GM21576 (cell line): ENCODE measurements around the gene COPB2.

ENCODE experiments used
- ATAC-seq: cut with Tn5 transposase; IDR thresholded peaks from one replicate; pipeline ENCODE4 v1.9.1; 2021; ENCODE audit warnings: mild to moderate bottlenecking, moderate library complexity; ENCODE audit not compliant: unreplicated experiment

COPB2 gene

DNA sequence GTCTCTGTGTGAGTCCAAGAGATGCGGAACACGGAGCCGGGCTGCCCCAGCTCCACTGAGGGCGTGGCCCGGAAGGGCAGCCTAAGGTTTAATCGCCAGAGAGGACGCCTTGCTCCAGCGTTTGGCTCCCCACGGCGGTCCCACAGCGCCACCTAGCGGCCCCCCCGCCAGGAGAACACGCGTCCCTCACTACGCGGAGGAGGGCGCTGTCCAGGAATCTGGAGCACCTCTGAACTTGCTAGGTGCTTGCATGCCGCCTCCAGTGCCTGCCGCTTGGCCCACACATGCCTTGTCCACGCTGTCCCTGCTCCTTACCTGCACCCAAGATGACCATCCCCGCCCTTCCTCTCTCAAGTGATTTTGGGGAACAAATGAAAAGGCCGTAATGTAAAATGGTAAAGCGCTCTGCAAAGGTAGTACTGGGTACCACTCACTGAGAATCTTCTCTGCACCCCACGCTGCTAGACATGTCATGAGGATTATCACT is 60.0 kb downstream of the COPB2 start:
- ATAC-seq = peak; percentile 96

DNA sequence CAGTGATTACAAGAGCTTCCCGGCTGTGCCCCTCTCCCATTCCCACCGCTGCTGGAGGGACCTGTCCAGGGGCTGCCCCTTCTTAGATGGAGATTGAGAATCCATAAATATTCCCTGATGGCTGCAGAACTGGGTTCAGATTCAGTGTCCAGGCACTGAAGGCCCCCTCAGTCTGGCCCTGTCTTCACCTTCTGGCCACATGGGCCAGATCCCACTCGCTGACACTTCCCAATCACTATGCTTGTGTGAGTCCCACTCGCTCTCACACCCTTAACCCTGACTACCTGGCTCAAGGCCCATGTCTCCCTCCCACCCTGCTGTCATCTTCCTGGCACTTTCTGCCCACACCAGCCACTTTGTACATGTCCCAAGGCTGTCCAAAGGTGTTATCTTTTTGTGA is 61.1 kb downstream of the COPB2 start:
- no peak for ATAC-seq

DNA sequence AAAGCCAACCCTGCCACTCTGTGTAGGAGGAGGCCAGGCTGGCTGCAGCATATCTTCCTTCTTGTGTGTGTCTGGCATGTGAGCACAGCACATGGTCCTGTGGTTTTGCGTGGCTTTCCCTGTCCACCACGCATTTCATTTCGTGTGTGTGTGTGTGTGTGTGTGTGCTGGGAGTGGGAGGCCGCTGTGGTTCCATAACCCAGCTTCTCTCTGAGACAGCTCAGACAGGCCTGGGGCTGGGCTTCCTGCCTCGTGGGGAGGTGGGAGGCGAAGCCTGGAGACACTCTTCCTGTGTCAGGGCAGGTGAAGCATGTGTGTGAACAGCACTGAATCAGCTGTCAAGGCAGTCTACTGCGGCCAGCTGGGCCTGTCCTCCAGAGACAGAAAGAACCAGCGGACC is 61.6 kb downstream of the COPB2 start:
- no peak for ATAC-seq

DNA sequence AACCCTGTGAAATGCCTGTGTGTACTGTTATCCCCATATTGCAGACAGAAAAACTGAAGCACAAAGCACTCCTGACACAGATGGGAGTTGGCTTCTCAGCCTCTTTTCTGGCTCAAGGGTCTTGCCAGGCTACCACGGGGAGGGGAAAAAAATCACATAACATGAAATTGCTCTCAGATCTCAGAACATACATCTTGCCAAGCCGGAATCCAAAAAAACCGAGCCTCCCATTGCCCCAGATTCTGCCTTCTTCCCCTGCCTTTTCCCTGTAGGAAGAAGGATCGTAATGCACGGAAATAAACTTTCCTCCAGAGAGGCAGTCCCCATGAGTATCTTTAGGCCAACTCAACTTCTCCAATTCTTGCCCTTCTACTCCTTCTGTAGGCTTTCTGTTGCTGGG is 62.2 kb downstream of the COPB2 start:
- no peak for ATAC-seq

DNA sequence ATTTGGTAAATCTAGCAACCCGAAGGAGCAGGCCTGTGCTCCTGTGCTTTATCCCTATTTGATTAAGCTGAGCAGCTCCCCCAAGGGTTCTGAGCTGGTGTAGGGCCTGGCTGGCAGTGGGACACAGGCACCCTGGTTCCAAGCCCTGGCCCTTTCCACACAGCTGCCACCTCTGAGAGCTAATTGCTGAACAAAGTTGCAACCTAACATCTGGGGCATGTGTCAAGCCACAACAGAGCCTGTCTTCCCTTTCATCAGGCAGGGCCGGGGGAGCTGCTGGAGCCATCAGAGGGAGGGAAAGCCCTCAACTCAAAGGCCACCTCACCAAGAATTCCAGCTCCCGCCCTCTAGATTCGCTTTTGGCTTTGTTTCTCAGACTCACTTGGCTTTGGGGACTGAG is 62.7 kb downstream of the COPB2 start:
- no peak for ATAC-seq

DNA sequence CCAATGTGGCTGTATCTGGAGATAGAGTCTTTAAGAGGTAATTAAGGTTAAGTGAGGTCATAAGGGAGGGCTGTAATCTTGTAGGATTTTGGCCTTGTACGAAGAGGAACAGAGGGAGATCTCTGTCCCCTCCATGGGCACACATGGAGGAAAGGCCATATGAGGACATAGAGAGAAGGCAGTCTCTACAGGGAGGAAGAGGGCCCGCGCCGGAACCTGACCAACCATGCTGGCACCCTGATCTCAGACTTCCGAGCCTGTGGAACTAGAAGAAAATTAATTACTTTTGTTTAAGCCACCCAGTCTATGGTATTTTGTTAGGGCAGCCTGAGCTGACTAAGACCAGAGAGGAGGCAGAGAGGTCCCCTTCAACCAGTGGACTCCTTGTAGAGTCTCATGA is 63.3 kb downstream of the COPB2 start:
- no peak for ATAC-seq

DNA sequence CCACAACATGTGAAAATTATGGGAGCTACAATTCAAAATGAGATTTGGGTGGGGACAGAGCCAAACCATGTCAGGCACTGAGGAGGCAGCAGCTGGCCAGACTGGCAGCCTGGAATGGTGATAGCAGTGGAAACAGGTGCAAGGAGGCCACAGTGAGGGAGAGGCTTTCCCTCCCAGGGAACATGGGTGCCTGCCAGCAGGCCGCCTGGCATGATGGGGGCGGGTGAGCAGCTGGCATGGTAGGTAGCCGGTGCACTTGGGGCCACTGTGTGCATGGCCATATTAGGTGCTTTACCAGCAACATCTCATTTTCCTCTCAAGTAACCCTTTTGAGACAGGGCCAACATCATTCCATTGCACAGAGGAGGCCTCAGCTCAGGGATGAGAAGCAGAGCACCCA is 63.9 kb downstream of the COPB2 start:
- ATAC-seq = no peak

DNA sequence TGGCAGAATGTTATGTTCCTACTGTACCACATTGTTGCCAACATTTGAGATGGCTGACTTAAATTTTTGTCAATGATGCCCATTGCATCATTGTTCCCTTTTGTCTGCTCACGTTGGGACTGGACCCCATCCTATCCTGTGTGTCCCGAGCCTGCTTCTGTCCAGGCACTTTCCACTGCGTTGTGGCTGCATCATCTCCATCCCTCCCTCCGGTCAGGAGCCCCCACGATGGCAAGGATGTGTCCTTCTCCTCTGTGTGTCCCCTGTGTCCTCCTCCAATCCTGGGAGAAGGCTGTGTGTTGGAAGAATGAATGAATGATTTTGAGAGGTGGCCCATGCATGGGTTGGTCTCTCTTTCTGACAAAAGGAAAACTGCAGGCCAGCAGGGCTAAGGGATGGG is 65.0 kb downstream of the COPB2 start:
- no peak for ATAC-seq

DNA sequence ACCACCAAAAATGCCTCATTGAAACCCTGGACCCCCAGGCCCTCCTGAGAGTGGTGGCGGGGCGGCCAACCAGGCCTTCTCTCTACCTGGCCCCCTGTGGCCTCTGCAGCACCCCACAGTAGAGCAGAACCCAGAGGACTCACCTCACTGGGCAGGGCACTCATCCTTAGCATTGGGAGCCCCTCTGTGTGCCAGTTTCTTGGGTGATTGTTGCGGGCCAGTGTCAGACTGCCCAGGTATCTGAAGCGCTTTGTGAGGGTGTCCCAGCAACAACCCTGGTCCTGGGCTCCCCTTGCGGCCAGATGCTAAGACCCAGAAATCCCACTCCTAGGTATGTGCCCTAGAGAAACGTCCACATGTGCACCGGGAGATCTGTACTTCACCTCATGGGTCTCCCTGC is 66.3 kb downstream of the COPB2 start:
- ATAC-seq = no peak

DNA sequence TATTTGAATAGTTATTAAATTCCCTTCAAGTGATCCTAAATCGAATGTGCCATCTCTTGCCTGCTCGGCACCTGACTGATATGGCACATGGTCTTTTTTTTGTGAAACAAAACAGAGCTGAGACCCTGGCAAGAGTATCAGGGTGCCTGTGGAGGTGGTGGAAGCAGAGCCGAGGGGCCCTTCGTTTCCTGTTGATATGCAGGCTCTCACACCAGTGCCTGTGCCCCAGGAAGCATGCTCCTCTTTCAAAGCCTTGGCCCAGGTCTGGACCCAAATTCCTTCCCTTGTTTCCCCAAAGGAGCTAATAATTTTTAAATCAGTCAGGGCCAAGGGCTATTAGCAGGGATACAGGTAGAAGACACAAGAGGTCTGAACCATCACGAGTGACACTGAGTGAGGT is 67.1 kb downstream of the COPB2 start:
- no peak for ATAC-seq

DNA sequence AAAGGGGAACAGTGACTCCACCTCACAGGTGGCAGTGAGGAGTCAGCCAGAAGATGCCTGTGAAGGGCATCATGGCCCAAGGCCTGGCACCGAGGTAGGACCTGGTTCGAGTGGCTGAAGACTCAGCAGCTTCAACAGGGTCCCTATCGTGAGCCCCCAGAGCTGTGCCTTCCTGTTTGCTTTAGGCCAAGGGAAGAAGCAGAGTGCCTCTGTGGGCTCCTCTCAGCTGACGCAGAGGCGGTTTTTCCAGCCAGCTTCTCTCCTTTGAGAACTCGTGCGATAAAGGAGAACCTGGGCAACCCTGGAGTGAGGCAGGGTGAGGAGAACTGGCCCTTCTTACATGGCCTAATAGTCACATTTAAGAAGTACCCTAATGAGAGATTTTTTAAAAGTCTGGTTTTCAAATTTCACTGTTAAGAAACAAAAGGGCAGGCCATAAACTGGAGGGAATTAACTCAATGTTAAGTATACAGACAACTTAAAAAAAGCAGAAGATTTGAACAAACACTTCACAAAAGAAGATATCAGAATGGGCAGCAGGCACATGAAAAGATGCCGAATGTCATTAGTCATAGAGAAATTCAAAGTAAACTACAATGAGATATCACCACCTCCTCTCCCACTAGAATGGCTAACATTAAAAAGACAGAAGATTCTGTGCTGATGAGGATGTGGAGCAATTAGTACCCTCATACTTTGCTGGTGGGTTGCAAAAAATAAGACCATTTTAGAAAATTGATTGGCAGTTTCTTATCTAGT is 68.7 kb downstream of the COPB2 start:
- no peak for ATAC-seq

DNA sequence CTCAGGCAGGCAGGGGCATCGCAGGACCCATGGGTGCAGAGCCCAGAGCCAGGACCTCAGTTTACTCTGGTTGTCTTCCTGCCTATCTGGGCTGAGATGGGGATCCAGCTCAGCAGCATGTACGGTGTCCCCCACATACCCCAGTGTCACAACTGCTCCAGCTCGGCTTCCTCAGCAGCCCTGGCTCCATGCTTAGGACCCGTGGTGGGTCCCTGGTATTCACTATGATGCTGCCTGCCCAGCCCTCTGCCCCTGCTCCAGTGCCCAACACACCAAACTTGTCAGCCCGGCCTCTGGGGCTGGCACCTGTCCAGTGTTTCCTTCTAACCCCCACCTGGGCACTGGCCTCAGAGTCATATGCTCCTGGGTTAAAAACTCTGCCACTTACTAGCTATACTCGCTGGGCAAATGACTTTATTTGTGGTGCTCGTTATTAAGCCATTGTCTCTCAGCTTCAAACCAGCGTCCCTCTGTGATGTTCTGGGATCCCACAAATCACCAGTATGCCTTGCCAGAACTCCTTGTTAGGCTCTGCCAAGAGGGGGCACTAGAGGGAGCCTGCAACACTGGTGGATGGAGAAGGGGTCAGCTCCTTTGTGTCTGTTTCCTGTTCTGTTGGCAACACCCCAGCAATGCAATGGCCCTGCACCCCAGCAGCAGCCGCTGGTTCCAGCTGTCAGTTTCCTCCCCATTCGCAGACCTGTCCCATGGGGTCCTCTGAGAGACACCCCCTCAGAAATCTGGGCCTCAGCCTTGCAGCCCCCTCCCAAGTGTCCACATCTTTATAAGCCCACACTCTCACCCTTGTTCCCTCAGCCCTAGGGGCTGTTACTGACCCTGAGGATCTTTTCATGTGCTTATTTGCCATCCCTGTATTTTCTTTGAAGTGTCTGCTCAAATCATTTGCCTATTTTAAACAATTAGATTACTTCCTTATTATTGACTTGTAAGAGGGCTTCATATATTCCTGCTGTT is 69.7 kb downstream of the COPB2 start:
- ATAC-seq = no peak

DNA sequence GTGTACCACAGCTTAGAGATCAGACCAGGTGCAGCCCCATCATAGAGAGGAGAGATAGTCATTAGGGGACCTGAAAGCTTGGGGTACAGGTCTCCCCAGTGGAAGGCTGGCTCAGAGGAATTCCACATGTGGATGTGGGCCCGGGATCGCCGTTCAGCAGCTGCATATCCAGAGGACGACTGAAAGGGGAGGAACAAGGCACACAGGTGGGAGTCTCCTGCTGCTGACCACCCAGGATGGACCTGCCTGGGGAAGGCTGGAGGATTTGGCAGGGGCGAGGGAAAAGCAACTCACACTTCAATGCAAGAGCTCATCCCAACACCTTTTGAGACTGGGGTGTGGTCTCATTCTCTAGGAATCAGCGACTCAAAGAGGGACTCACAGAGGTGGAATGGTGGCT is 70.6 kb downstream of the COPB2 start:
- no peak for ATAC-seq

DNA sequence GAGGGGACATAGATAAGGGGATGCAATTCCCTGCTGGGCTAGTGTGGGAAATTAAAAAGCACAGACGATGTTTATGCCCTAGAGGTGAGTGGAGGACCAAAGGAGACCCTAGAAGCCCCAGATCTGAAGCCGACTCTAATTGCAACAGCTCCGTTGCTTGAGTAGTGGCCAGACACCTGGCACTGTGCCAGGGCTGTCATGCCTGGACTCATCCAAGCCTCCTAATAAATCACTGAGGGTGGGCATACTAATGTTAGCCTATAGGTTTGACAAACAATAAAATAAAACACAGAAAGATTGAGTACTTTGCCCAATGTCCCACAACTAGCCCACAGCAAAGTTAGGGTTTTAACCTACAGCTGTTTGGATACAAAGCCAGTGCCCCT is 71.0 kb downstream of the COPB2 start:
- ATAC-seq = no peak

DNA sequence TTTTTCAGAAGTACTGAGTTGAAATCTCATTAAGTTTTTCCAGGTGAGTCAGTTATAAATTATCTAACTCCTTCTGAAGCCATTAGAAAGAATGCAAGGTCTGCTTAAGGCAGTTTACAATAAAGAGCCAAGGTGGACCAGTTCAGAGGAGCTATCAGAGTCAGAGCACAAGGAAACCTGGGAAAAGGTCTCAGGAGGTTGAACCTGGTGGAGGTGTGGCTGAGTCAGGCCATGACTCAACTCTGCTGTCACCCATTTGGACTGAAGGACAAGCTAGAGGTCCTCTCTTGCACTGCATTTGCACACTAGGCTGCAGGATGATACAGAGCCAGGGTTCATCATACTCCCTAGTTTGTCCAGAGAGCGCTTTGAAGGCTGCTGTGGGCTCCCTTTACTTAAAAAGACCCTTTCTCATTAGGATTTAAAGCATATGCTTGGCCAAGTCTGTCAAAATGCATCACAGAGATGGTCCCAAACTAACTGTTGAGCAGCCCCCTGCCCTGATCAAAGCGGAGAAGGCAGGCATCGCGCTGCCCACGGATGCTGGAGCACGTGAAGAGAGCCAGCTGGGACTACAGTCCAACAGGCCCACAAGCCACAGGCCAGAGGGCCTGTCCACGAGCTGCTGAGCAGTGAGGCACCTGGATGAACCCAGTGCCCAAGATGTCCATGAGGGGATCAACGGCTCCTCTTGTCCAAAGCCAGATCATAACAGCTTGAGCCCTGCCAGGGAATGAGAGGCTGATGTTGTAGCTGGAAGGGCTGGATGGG is 71.6 kb downstream of the COPB2 start:
- ATAC-seq = no peak

DNA sequence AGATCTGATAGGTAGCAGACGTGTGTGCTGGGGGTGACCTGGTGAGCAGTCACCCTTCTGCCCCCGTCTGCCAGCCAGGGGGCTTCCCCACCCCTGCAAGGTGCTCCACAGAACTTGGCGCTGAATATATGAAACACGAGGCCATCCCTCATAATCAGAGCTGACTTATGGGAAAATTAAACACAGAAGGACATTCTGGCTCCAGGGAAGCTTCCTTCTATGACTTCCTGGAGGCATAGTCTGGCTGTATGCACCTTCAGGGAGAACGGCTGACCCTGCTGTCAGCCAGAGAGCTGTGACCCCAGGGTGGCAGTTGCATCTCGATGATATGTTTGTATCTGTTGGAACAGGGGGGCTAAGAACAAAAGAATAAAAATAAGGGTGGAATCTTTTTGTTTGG is 72.2 kb downstream of the COPB2 start:
- ATAC-seq = no peak

DNA sequence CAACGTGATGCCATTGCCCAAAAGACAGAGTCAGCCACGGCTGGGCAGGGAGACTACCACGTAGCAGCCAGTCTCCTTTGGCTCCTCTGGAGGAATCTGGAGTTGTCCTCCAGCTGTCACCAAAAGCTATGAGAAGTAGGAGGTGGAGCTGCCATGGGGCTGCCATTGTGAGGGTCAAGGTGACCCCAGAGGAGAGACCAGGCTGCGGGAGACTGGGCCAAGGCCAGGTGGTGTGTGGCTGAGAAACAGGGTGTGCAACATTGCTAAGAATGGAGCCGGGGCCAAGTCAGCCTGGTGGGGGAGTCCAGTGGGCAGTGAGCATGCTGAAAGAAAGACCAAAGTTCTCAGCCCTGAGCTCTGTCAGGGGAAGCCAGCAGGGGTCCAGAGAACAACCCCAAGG is 75.5 kb downstream of the COPB2 start:
- ATAC-seq = no peak

DNA sequence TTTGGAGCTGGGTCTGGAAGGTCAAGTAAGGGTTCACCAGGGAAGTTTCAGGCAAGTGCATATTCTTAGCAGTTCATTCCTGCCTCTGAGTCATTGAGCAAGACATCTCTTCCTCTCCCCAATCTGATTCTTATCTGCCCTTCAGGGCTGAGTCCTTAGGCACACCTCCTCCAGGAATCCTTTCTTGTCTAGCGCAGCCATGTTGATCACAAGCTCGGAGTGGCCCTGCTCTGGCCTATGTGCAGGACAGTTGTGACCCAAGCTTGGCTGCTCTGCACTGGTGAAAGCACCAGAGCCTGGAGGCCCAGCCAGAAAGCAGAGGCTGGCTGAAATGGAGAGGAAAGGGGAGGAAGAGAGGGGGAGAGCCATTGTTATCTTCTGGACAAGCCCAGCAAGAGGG is 76.5 kb downstream of the COPB2 start:
- ATAC-seq = no peak

DNA sequence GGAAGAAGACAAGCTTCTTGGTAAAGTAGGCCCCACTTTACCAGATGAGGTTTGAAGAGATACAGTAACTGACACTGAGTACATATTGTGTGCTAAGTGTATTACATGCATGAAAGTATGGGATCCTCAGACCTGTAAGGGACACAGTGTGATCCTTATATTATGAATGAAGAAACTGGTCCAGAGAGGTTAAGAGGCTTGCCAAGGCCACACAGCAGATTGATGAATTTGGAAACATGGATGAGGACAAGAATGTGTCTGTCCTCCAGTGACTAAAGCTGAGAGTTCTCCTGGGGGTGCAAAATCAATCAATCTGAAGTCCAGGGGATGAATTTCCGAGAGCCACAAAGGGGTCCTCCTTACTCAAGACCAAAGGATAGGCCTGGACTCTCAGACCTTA is 77.0 kb downstream of the COPB2 start:
- no peak for ATAC-seq

DNA sequence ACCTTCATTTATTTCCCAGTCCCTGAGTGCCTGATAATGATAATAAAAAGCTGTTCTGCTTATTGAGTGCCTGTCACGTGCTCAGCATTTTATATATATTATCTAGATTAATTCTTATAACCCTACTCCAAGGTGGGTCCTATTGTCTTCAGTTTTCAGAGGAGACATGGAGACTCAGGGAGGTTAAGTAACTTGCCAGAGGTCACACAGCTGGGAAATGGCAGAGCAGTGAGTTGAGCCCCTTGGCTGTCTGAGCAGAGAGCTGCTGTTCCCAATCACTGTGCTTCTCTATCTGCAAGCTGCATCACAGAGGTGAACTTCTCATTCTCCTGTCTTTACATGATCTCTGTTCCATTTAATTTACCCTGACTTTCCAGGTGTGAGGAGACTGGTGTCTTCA is 77.9 kb downstream of the COPB2 start:
- no peak for ATAC-seq

DNA sequence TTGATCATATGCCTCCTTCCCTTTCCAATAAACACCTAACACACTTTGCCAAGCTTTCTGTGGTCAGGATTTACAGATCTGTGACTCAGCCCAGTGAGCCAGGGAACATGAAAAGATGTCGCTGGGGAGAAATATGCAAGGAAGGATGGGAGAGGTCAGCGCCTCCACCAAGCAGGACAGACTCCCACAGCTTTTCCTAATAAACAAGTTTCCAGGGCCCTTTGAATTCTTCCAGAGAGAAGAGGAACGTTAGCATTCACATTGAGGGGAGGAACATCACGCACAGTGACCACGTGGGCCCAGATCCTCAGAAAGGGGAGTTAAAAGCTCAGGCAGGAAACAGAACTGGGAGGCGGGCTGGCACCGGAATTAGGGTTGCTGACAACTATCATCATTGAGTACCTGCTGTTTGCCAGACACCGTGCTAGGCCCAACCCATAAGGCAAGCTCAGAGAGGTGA is 78.9 kb downstream of the COPB2 start:
- no peak for ATAC-seq
